HG03432 (cell line): ENCODE measurements around the gene TMEM132C.

ENCODE experiments used
- ATAC-seq: cut with Tn5 transposase; IDR thresholded peaks from one replicate; pipeline ENCODE4 v1.9.1; 2021; ENCODE audit warnings: mild to moderate bottlenecking, moderate library complexity; ENCODE audit not compliant: unreplicated experiment

The TMEM132C gene

GRCh38 chr12:128286970-128287369 is 20.0 kb downstream of the TMEM132C start:
- no peak for ATAC-seq

GRCh38 chr12:128288357-128288756 is 21.4 kb downstream of the TMEM132C start:
- ATAC-seq: no peak

GRCh38 chr12:128288896-128289295 is 21.9 kb downstream of the TMEM132C start:
- no peak for ATAC-seq

GRCh38 chr12:128290938-128291337 is 24.0 kb downstream of the TMEM132C start:
- no peak for ATAC-seq

- no peak for ATAC-seq
Observed at GRCh38 chr12:128298091-128298748, 31.2 kb downstream of the TMEM132C start.

GRCh38 chr12:128305336-128305892 is 38.4 kb downstream of the TMEM132C start:
- no peak for ATAC-seq

GRCh38 chr12:128307791-128308190 is 40.8 kb downstream of the TMEM132C start:
- no peak for ATAC-seq

- ATAC-seq: no peak
Observed at GRCh38 chr12:128312661-128313060, 45.7 kb downstream of the TMEM132C start.

GRCh38 chr12:128313931-128314330 is 47.0 kb downstream of the TMEM132C start:
- ATAC-seq: no peak

GRCh38 chr12:128314611-128315010 is 47.6 kb downstream of the TMEM132C start:
- ATAC-seq: no peak

- ATAC-seq: no peak
Observed at GRCh38 chr12:128316078-128316477, 49.1 kb downstream of the TMEM132C start.

- ATAC-seq: no peak
Observed at GRCh38 chr12:128316973-128317526, 50.1 kb downstream of the TMEM132C start.

GRCh38 chr12:128318341-128318740 is 51.4 kb downstream of the TMEM132C start:
- ATAC-seq: no peak

GRCh38 chr12:128318946-128319345 is 52.0 kb downstream of the TMEM132C start:
- ATAC-seq: no peak

GRCh38 chr12:128322341-128322740 is 55.4 kb downstream of the TMEM132C start:
- no peak for ATAC-seq

GRCh38 chr12:128323145-128323920 is 56.4 kb downstream of the TMEM132C start:
- no peak for ATAC-seq

- ATAC-seq: no peak
Observed at GRCh38 chr12:128325646-128326045, 58.7 kb downstream of the TMEM132C start.

- ATAC-seq: no peak
Observed at GRCh38 chr12:128326406-128326805, 59.4 kb downstream of the TMEM132C start.

GRCh38 chr12:128328961-128329360 is 62.0 kb downstream of the TMEM132C start:
- no peak for ATAC-seq

- ATAC-seq: no peak
Observed at GRCh38 chr12:128336204-128337070, 69.5 kb downstream of the TMEM132C start.

GRCh38 chr12:128337071-128337345 is 70.0 kb downstream of the TMEM132C start:
- ATAC-seq: no peak
